GM23248 (cell line): ENCODE measurements around the gene PPP1R9A.

Experiments
- EZH2 ChIP-seq: fragments of 200-600 bp; sonication (generic); IDR thresholded peaks from 2 replicates; pipeline ENCODE4 v1.6.1; 2018; ENCODE audit warnings: antibody characterized with exemption, mild to moderate bottlenecking; ENCODE audit not compliant: insufficient read depth, poor library complexity, severe bottlenecking
- EZH2phosphoT487 ChIP-seq: fragments of 200-600 bp; sonication (generic); IDR thresholded peaks from 2 replicates; pipeline ENCODE4 v1.6.1; 2018; ENCODE audit warnings: antibody characterized with exemption, moderate library complexity, mild to moderate bottlenecking, low read depth; ENCODE audit not compliant: insufficient read depth

GRCh38 chr7:95253986-95254385 lies 346.6 kb downstream of the PPP1R9A start:
- TF ChIP-seq EZH2: no peak
- TF ChIP-seq EZH2phosphoT487: no peak
